Right lobe of liver (tissue), 6 donors: ENCODE results near the gene EXOC2. TPM values are rescaled to one million over a fixed set of nuclear protein-coding genes. Genes with fewer than 3 reads are reported as not detected.

Experiments used
- ATAC-seq, 4 donors: fragments of 200-7000 bp; cut with Tn5 transposase; one replicate each; pipeline ENCODE4 v1.9.1; 2020; ENCODE audit warnings: mild to moderate bottlenecking in 4 of 4, moderate library complexity in 4 of 4
- DNase-seq, 3 donors: peaks; one replicate each; pipeline ENCODE4 v3.0.0-alpha.2; 2020
- H3K27ac ChIP-seq, 3 donors: fragments of 200-600 bp; one replicate each; pipeline ENCODE4 v1.8.0; 2022
- H3K27me3 ChIP-seq, 2 donors: fragments of 200-600 bp; one replicate each; pipeline ENCODE4 v1.8.0; 2022
- H3K36me3 ChIP-seq, 4 donors: fragments of 200-600 bp; sonication (generic) in 1 of 4; one replicate each; pipeline versions ENCODE4 v1.5.1 to v1.8.0; 2017 to 2022; ENCODE audit warnings: control low read depth in 1 of 4
- H3K4me1 ChIP-seq, 4 donors: fragments of 200-600 bp; sonication (generic) in 1 of 4; one replicate each; pipeline versions ENCODE4 v1.5.1 to v1.8.0; 2017 to 2022; ENCODE audit warnings: control low read depth in 1 of 4
- H3K4me3 ChIP-seq, 3 donors: fragments of 200-600 bp; one replicate each; pipeline ENCODE4 v1.8.0; 2022
- H3K9me3 ChIP-seq, 4 donors: fragments of 200-600 bp; sonication (generic) in 1 of 4; one replicate each; pipeline versions ENCODE4 v1.5.1 to v1.8.0; 2017 to 2022; ENCODE audit warnings: control low read depth in 1 of 4
- POLR2A ChIP-seq: fragments of 450-650 bp; IDR thresholded peaks from one replicate; pipeline ENCODE4 v1.6.1; 2017; ENCODE audit warnings: antibody characterized with exemption, mild to moderate bottlenecking
- WGBS: methylation state at CpG from one replicate; pipeline ENCODE4 v1.1.6; 2018; ENCODE audit warnings: low coverage, low lambda C conversion rate; ENCODE audit not compliant: insufficient coverage; ENCODE audit errors: missing lambda C conversion rate; 5-methylcytosine and 5-hydroxymethylcytosine counted together
- intact Hi-C, 2 donors: fragments of 100-400 bp; cut with DNase I; formaldehyde crosslinking; loops; one replicate each; pipeline versions ENCODE4 v1.11.2 to v1.14.1; 2022
- total RNA-seq, 6 experiments: library from RNA; depleted of rRNA in 2 of 6; stranded (reverse); fragments of >200 nt in 2 of 6; fragmentation: NEBNext Ultra II Directional in 3 of 6; extraction: Animal tissue kit (Norgen Biotek cat#: 25700) in 3 of 6; gene quantifications; one replicate each; pipeline versions ENCODE4 v1.1.0 to v1.2.4, GENCODE V29; 2016 to 2023
- TF ChIP-seq, protein P1 (sequence below), 4 donors: fragments of 200-600 bp in 3 of 4; fragments of 450-650 bp in 1 of 4; IDR thresholded peaks; one replicate each; pipeline versions ENCODE4 v1.5.1 to v1.8.0; 2016 to 2022; ENCODE audit warnings: antibody characterized with exemption in 4 of 4, mild to moderate bottlenecking in 2 of 4
- donor health status: DM: no; HTN: yes; CAD: no.
- donor health status: DM: no; HTN: no; CAD: no.
- donor health status: DM: no; HTN: no; CAD: no.
- donor health status: DM: no; HTN: yes; CAD: no.
- donor health status: DM: no; HTN: yes; CAD: no.

Gene EXOC2
- total RNA-seq, 6 experiments from 2014 or later: 7.1 to 12.8 (median 10.5) TPM

DNA sequence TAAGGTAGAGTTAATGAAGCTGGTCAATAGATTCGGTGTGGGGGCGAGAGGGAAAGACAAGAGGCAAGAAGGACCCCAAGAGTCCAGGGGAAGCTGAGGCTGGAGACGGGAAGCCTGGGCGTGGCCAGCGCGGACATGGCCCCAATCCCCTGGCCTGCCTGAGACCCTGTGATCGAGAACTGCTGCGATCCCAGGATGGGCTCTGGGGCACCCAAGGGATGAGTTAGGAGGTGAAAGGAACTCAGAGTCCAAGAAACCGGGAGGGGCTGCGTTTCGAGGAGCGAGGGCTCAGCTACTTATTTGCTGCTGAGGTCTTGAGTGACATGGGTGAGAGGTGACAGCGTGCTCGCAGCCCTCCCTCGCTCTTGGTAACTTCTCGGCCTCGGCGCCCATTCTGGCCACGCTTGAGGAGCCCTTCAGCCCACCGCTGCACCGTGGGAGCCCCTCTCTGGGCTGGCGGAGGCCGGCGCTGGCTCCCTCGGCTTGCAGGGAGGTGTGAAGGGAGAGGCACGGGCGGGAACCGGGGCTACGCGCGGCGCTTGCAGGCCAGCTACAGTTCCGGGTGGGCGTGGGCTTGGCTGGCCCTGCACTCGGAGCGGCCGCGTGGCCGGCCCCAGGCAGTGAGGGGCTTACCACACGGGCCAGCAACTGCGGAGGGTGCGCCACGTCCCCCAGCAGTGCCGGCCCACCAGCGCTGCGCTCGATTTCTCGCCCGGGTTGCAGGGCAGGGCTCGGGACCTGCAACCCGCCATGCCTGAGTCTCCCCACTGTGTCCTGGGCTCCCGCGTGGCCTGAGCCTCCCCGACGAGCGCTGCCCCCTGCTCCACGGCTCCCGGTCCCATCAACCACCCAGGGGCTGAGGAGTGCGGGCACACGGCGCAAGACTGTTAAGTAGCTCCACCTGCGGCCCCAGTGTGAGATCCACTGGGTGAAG is 243.2 kb downstream of the EXOC2 start:
- no peaks in the 10 kb centered on the region for H3K9me3 ChIP-seq
- no peaks in the 10 kb centered on the region for H3K4me1 ChIP-seq
- H3K27ac ChIP-seq: no peak overlapping the region
- no peaks in the 10 kb centered on the region for H3K27me3 ChIP-seq
- whole genome bisulfite sequencing: 69% methylated on average over 5 of the region's 62 CpGs
- ATAC-seq (no peak), DNase-seq (no peak)
- TF ChIP-seq, protein P1, sequence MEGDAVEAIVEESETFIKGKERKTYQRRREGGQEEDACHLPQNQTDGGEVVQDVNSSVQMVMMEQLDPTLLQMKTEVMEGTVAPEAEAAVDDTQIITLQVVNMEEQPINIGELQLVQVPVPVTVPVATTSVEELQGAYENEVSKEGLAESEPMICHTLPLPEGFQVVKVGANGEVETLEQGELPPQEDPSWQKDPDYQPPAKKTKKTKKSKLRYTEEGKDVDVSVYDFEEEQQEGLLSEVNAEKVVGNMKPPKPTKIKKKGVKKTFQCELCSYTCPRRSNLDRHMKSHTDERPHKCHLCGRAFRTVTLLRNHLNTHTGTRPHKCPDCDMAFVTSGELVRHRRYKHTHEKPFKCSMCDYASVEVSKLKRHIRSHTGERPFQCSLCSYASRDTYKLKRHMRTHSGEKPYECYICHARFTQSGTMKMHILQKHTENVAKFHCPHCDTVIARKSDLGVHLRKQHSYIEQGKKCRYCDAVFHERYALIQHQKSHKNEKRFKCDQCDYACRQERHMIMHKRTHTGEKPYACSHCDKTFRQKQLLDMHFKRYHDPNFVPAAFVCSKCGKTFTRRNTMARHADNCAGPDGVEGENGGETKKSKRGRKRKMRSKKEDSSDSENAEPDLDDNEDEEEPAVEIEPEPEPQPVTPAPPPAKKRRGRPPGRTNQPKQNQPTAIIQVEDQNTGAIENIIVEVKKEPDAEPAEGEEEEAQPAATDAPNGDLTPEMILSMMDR (IDR thresholded peaks at IDR 0.05): no peak
- TF ChIP-seq POLR2A: no peak
- intact Hi-C loops: no loop called here
- no peak overlapping the region for H3K4me3 ChIP-seq
- no peaks in the 10 kb centered on the region for H3K36me3 ChIP-seq

DNA sequence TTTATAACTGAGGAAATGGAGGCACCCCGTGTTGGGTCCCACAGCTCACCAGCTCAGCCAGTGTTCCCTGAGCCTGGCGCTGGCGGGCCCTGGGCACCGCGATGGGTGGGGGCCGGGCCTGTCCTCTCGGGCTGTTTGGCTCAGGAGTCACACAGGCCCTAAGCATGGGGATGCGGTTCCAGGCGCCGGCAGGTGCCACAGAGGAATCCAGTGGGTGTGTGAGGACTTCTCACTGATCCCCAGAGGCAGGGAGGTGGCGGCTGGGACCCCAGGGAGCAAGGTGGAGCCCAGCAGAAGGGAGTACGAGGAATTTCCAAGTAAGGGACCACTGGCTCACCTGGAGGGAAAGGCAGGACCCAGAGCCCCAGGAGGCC is 243.9 kb downstream of the EXOC2 start:
- no peaks in the 10 kb centered on the region for H3K4me1 ChIP-seq
- H3K27ac ChIP-seq: no peak overlapping the region
- H3K27me3 ChIP-seq: no peaks in the 10 kb centered on the region
- 70% methylated on average over 7 of the region's 12 CpGs for WGBS
- no peak for TF ChIP-seq POLR2A
- TF ChIP-seq, protein P1 (IDR thresholded peaks at IDR 0.05): no peak
- intact Hi-C loops: no loop called here
- H3K9me3 ChIP-seq: no peaks in the 10 kb centered on the region
- ATAC-seq (no peak), DNase-seq (no peak)
- no peaks in the 10 kb centered on the region for H3K36me3 ChIP-seq
- no peak overlapping the region for H3K4me3 ChIP-seq

DNA sequence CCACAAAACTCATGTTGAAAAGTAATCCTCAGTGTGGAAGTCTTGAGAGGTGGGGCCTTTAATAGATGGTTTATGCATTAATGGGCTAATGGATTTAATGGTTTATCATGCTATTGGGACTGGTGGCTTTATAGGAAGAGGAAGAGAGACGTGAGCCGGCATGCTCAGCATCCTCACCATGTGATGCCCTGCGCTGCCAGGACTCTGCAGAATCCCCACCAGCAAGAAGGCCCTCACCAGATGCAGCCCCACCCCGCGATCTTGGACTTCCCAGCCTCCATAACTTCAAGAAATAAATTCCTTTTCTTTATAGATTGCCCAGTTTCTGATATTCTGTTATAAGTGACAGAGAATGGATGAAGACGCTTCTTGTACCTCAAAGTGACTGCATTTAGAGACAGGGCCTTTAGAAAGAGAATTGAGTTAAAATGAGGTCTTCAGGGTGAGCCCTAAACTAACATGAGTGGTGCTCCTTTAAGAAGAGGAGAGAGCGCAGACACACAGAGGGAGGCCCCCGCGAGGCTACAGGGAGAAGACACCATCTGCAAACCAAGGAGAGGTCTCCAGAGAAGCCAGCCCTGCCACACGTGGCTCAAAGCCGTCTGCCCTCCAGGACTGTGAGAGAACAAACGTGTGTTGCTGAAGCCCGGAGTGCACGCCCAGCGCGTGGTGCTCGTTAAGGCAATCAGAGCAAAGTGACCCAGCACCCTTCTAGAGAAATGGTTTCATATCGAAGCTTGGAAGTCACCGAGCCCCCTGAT is 244.5 kb downstream of the EXOC2 start:
- Histone ChIP-seq H3K9me3 (no peaks in the 10 kb centered on the region), H3K36me3 (no peaks in the 10 kb centered on the region), H3K4me1 (no peaks in the 10 kb centered on the region), H3K27ac (no peak overlapping the region), H3K4me3 (no peak overlapping the region), H3K27me3 (no peaks in the 10 kb centered on the region)
- 74% methylated on average over 16 of the region's 19 CpGs for WGBS
- no peak for DNase-seq
- TF ChIP-seq POLR2A: no peak
- TF ChIP-seq, protein P1 (IDR thresholded peaks at IDR 0.05): no peak
- no peak for ATAC-seq
- intact Hi-C loops: no loop called here

DNA sequence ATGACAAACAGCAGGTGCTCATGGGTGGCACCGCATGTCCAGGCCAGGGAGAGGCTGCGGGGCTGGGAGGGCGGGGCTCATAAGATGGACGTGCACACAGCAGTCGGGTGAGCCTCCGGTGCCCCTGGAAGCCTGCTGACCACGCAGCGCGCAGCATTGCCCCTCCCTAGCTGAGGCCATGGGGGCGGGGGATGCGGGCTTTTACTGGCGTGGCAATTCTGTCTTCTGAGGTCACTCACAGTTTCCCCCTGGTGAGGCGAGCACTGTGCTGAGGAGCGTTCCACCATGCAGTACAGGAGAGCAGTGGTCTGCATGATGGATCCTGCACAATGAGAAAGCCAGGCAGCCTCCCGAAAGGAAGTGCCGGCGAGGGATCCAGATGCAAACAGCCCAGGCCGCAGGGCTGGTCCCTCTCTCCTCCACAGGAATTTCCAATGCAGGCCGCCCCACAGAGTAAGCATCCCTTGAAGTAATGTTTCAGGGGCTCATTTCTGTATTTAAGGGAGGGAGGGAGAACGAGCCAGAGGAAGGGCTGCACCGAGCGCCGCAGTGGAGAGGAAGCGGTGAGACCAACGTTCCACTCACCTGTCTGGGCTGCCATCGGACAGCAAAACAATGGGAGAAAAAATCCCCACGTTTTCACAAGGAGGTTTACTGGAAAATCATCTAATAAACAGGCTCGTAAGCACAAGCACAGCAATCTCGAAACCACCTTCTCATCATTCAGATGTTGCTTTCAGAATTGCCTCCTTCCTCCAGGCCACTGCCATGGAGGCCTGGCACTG is 245.4 kb downstream of the EXOC2 start:
- no peak overlapping the region for H3K4me3 ChIP-seq
- DNase-seq (no peak), ATAC-seq (no peak)
- WGBS: 63% methylated on average over 11 of the region's 29 CpGs
- H3K9me3 ChIP-seq: no peaks in the 10 kb centered on the region
- TF ChIP-seq POLR2A: no peak
- TF ChIP-seq, protein P1 (IDR thresholded peaks at IDR 0.05): no peak
- intact Hi-C loops: no loop called here
- no peaks in the 10 kb centered on the region for H3K4me1 ChIP-seq
- H3K36me3 ChIP-seq: no peaks in the 10 kb centered on the region
- no peak overlapping the region for H3K27ac ChIP-seq
- no peaks in the 10 kb centered on the region for H3K27me3 ChIP-seq
